Fibroblast of lung (primary cell): ENCODE results near the gene GABRR2. TPM values are rescaled to one million over a fixed set of nuclear protein-coding genes. Genes with fewer than 3 reads are reported as not detected.

ENCODE experiments used
- DNase-seq, 2 donors: peaks; one replicate each; pipeline versions ENCODE4 v3.0.0 to v3.0.0-alpha.2; 2010; ENCODE audit warnings: low read depth in 2 of 2
- H2AFZ ChIP-seq: 2 replicates; pipeline ENCODE4 v1.5.1; 2012; ENCODE audit warnings: low read length, control low read depth, inconsistent platforms
- H3K27ac ChIP-seq: 2 replicates; pipeline ENCODE4 v1.5.1; 2011; ENCODE audit warnings: low read length, control low read depth; ENCODE audit not compliant: insufficient read depth
- H3K27me3 ChIP-seq: 2 replicates; pipeline ENCODE4 v1.5.1; 2011; ENCODE audit warnings: mild to moderate bottlenecking, low read length; ENCODE audit not compliant: control insufficient read depth, insufficient read depth
- H3K36me3 ChIP-seq: 2 replicates; pipeline ENCODE4 v1.5.1; 2011; ENCODE audit warnings: low read length; ENCODE audit not compliant: control insufficient read depth, insufficient read depth
- H3K4me1 ChIP-seq: 2 replicates; pipeline ENCODE4 v1.5.1; 2011; ENCODE audit warnings: low read length; ENCODE audit not compliant: control insufficient read depth, insufficient read depth; ENCODE audit errors: extremely low read depth
- H3K4me2 ChIP-seq: 2 replicates; pipeline ENCODE4 v1.5.1; 2011; ENCODE audit warnings: low read length, control low read depth; ENCODE audit not compliant: insufficient read depth; ENCODE audit errors: extremely low read depth
- H3K4me3 ChIP-seq, 4 experiments: fragments of 200-600 bp in 1 of 4; sonication (generic) in 1 of 4; replicated peaks in 1 of 4; 2 replicates each; pipeline ENCODE4 v1.5.1; 2011 to 2016; ENCODE audit warnings: low read length in 4 of 4, low read depth in 3 of 4, mild to moderate bottlenecking in 3 of 4, control low read depth in 2 of 4, inconsistent platforms in 1 of 4, mixed read lengths in 1 of 4; ENCODE audit not compliant: insufficient read depth in 1 of 4; ENCODE audit errors: control extremely low read depth in 1 of 4
- H3K79me2 ChIP-seq: 2 replicates; pipeline ENCODE4 v1.5.1; 2012; ENCODE audit warnings: mild to moderate bottlenecking, low read length, inconsistent platforms; ENCODE audit not compliant: control insufficient read depth, insufficient read depth
- H3K9ac ChIP-seq: 2 replicates; pipeline ENCODE4 v1.5.1; 2011; ENCODE audit warnings: mild to moderate bottlenecking, low read length, control low read depth; ENCODE audit not compliant: insufficient read depth
- H3K9me3 ChIP-seq: 2 replicates; pipeline ENCODE4 v1.5.1; 2012; ENCODE audit warnings: low read depth, low read length; ENCODE audit not compliant: control insufficient read depth, insufficient read depth
- H4K20me1 ChIP-seq: 2 replicates; pipeline ENCODE4 v1.5.1; 2011; ENCODE audit warnings: low read length; ENCODE audit not compliant: control insufficient read depth, insufficient read depth; ENCODE audit errors: extremely low read depth
- EZH2 ChIP-seq: IDR thresholded peaks from 2 replicates; pipeline ENCODE4 v1.5.1; 2012; ENCODE audit warnings: low read length, control low read depth, mild to moderate bottlenecking; ENCODE audit errors: missing control alignments
- polyA plus RNA-seq, 2 donors: library from polyadenylated mRNA; depleted of rRNA in 1 of 2; stranded (reverse) in 1 of 2; unstranded in 1 of 2; fragments of >200 nt; gene quantifications; 2 replicates each; pipeline ENCODE4 v1.2.1, GENCODE V29; 2011 to 2012; ENCODE audit warnings: missing spikeins in 1 of 2
- total RNA-seq: library from RNA; depleted of rRNA; stranded (reverse); fragments of >200 nt; gene quantifications from 2 replicates; pipeline ENCODE4 v1.2.1, GENCODE V29; 2014
- TF ChIP-seq, protein P1 (sequence below), 2 donors: IDR thresholded peaks in 1 of 2; conservative IDR thresholded peaks in 1 of 2; 1 replicate in 1 of 2; 2 replicates in 1 of 2; pipeline ENCODE4 v1.5.1; 2011 to 2012; ENCODE audit warnings: low read length in 2 of 2, control low read depth in 1 of 2, inconsistent platforms in 1 of 2, low read depth in 1 of 2, mild to moderate bottlenecking in 1 of 2

Gene GABRR2
- total and polyA plus RNA-seq, 2 donors (not counting 1 experiment from before 2014, with no cell fraction given), result 0.05 to 0.17 TPM

GRCh38 chr6:89244241-89244985 lies 70.7 kb downstream of the GABRR2 start:
- Histone ChIP-seq H3K79me2 (no peaks in the 10 kb centered on the region), H3K4me1 (no peaks in the 10 kb centered on the region), H3K4me3 (no peak overlapping the region), H3K27ac (no peak overlapping the region), H3K27me3 (peaks cover 5% of the 10 kb centered on the region), H4K20me1 (no peaks in the 10 kb centered on the region), H3K9ac (no peak overlapping the region), H2AFZ (no peak overlapping the region), H3K4me2 (no peak overlapping the region), H3K36me3 (no peaks in the 10 kb centered on the region), H3K9me3 (no peaks in the 10 kb centered on the region)
- TF ChIP-seq, protein P1, sequence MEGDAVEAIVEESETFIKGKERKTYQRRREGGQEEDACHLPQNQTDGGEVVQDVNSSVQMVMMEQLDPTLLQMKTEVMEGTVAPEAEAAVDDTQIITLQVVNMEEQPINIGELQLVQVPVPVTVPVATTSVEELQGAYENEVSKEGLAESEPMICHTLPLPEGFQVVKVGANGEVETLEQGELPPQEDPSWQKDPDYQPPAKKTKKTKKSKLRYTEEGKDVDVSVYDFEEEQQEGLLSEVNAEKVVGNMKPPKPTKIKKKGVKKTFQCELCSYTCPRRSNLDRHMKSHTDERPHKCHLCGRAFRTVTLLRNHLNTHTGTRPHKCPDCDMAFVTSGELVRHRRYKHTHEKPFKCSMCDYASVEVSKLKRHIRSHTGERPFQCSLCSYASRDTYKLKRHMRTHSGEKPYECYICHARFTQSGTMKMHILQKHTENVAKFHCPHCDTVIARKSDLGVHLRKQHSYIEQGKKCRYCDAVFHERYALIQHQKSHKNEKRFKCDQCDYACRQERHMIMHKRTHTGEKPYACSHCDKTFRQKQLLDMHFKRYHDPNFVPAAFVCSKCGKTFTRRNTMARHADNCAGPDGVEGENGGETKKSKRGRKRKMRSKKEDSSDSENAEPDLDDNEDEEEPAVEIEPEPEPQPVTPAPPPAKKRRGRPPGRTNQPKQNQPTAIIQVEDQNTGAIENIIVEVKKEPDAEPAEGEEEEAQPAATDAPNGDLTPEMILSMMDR (conservative IDR thresholded peaks at IDR 0.05 in 1 of 2, IDR thresholded peaks at IDR 0.05 in 1 of 2; ENCODE audit: low read depth in 1 of 2, low read length in 2 of 2), result no peak
- TF ChIP-seq EZH2, result no peak
- no peak for DNase-seq

DNA sequence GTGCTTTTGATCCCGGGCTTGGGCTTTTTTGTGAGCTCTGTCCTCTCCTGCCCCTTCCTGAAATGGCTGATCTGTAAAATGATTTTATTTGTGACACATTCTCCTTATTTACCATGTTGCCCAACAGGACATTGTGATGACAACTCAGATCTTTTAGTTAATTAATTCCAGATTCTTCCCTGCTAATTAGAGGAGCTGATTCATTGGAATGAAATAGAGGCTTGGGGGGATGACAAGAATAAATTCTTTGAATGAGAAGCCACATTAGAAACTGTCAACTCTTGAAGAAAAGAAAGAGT lies 71.8 kb downstream of the GABRR2 start:
- no peaks in the 10 kb centered on the region for H4K20me1 ChIP-seq
- no peak overlapping the region for H3K9ac ChIP-seq
- H3K79me2 ChIP-seq, result no peaks in the 10 kb centered on the region
- H3K4me1 ChIP-seq, result no peaks in the 10 kb centered on the region
- no peak overlapping the region for H2AFZ ChIP-seq
- no peak overlapping the region for H3K4me2 ChIP-seq
- H3K4me3 ChIP-seq, result no peak overlapping the region
- no peak overlapping the region for H3K27ac ChIP-seq
- H3K9me3 ChIP-seq, result no peaks in the 10 kb centered on the region
- no peak for DNase-seq
- H3K36me3 ChIP-seq, result no peaks in the 10 kb centered on the region
- H3K27me3 ChIP-seq, result peaks cover 5% of the 10 kb centered on the region
- TF ChIP-seq, protein P1 (conservative IDR thresholded peaks at IDR 0.05 in 1 of 2, IDR thresholded peaks at IDR 0.05 in 1 of 2; ENCODE audit: low read depth in 1 of 2, low read length in 2 of 2), result no peak
- no peak for TF ChIP-seq EZH2

- no peaks in the 10 kb centered on the region for H3K36me3 ChIP-seq
- no peak overlapping the region for H3K4me2 ChIP-seq
- H4K20me1 ChIP-seq, result no peaks in the 10 kb centered on the region
- peaks cover 5% of the 10 kb centered on the region for H3K27me3 ChIP-seq
- H3K27ac ChIP-seq, result no peak overlapping the region
- no peak overlapping the region for H2AFZ ChIP-seq
- peak; percentile 36 to 79 for DNase-seq
- H3K4me3 ChIP-seq, result no peak overlapping the region
- no peak overlapping the region for H3K9ac ChIP-seq
- H3K4me1 ChIP-seq, result no peaks in the 10 kb centered on the region
- no peaks in the 10 kb centered on the region for H3K79me2 ChIP-seq
- H3K9me3 ChIP-seq, result no peaks in the 10 kb centered on the region
- TF ChIP-seq, protein P1 (conservative IDR thresholded peaks at IDR 0.05 in 1 of 2, IDR thresholded peaks at IDR 0.05 in 1 of 2; ENCODE audit: low read depth in 1 of 2, low read length in 2 of 2), result peak; percentile 51 to 62
- TF ChIP-seq EZH2, result no peak
Observed at GRCh38 chr6:89242574-89243330, 72.3 kb downstream of the GABRR2 start.
